OCI-LY3 (cell line): ENCODE measurements around the gene MYO1G.

Source experiments
- CTCF ChIP-seq: fragments of 200-600, 300-600 bp; sonication (generic); IDR thresholded peaks from 2 replicates; pipeline ENCODE4 v1.5.1; 2014; ENCODE audit warnings: antibody characterized with exemption, low read length, low read depth
- EZH2phosphoT487 ChIP-seq: fragments of 200-600 bp; shearing (Covaris generic); IDR thresholded peaks from 2 replicates; pipeline ENCODE4 v1.6.1; 2018; ENCODE audit warnings: antibody characterized with exemption, mixed run types, low read depth

GRCh38 chr7:44983742-44984477 lies 5.1 kb upstream of the MYO1G start:
- TF ChIP-seq EZH2phosphoT487 = no peak
- no peak for TF ChIP-seq CTCF
